Esophagus muscularis mucosa (tissue), 4 donors: ENCODE measurements around the gene PRKX. TPM values are rescaled to one million over a fixed set of nuclear protein-coding genes. Genes with fewer than 3 reads are reported as not detected.
"Not testable (repeated sequence)": the region's sequence is repeated elsewhere in the genome, so short reads cannot be mapped to it uniquely, and the experiment has no call there.

Experiments used
- DNase-seq: peaks from one replicate; pipeline ENCODE4 v3.0.0-alpha.2; 2017; ENCODE audit errors: extremely low spot score
- H3K27ac ChIP-seq, 4 donors: fragments of 200-600 bp; sonication (generic); replicated peaks in 1 of 4; 1 replicate in 3 of 4; 2 replicates in 1 of 4; pipeline ENCODE4 v1.5.1; 2016 to 2019; ENCODE audit warnings: mild to moderate bottlenecking in 1 of 4
- H3K27me3 ChIP-seq, 4 donors: fragments of 200-600 bp; sonication (generic); one replicate each; pipeline versions ENCODE4 v1.5.1 to v1.6.0; 2016 to 2019
- H3K36me3 ChIP-seq, 4 donors: fragments of 200-600 bp; sonication (generic); one replicate each; pipeline ENCODE4 v1.5.1; 2016 to 2019
- H3K4me1 ChIP-seq, 4 donors: fragments of 200-600 bp; sonication (generic); one replicate each; pipeline ENCODE4 v1.5.1; 2016 to 2019
- H3K4me3 ChIP-seq, 4 donors: fragments of 200-600 bp; sonication (generic); 1 replicate in 2 of 4; 2 replicates in 2 of 4; pipeline ENCODE4 v1.5.1; 2016 to 2019; ENCODE audit warnings: mild to moderate bottlenecking in 4 of 4, moderate library complexity in 1 of 4
- H3K9me3 ChIP-seq, 4 donors: fragments of 200-600 bp; sonication (generic); 1 replicate in 3 of 4; 2 replicates in 1 of 4; pipeline ENCODE4 v1.5.1; 2016 to 2019
- CTCF ChIP-seq, 3 experiments: fragments of 200-600 bp in 2 of 3; fragments of 450-650 bp in 1 of 3; sonication (generic) in 2 of 3; IDR thresholded peaks; one replicate each; pipeline ENCODE4 v1.5.1; 2017 to 2019; ENCODE audit warnings: antibody characterized with exemption in 3 of 3, mild to moderate bottlenecking in 2 of 3, moderate library complexity in 1 of 3
- EP300 ChIP-seq: sonication (generic); formaldehyde crosslinking; IDR thresholded peaks from one replicate; pipeline ENCODE4 v1.6.1; 2017; ENCODE audit warnings: antibody characterized with exemption
- POLR2A ChIP-seq: fragments of 450-650 bp; IDR thresholded peaks from one replicate; pipeline ENCODE4 v1.6.1; 2017; ENCODE audit warnings: antibody characterized with exemption, moderate library complexity, mild to moderate bottlenecking, low read depth
- POLR2AphosphoS5 ChIP-seq, 2 donors: sonication (generic); formaldehyde crosslinking; IDR thresholded peaks; one replicate each; pipeline ENCODE4 v1.6.1; 2017; ENCODE audit warnings: antibody characterized with exemption in 2 of 2
- WGBS: methylation state at CpG from one replicate; pipeline ENCODE4 v1.1.5; 2018; 5-methylcytosine and 5-hydroxymethylcytosine counted together
- intact Hi-C: fragments of 100-400 bp; cut with DNase I; formaldehyde crosslinking; loops from one replicate; pipeline ENCODE4 v1.15.1; 2023
- total RNA-seq, 4 donors: library from RNA; depleted of rRNA; stranded (reverse); fragments of >200 nt; gene quantifications; one replicate each; pipeline versions ENCODE4 v1.1.0 to v1.2.1, GENCODE V29; 2016

Gene PRKX
- total RNA-seq, 4 donors from 2014 or later: 5.6 to 8.9 (median 6.6) TPM

- 74% methylated on average over 2 of the region's 2 CpGs for WGBS
- no peaks in the 10 kb centered on the region for H3K27me3 ChIP-seq
- TF ChIP-seq POLR2AphosphoS5 (IDR thresholded peaks at IDR 0.05) (no peak), POLR2A (no peak), CTCF (IDR thresholded peaks at IDR 0.05) (no peak), EP300 (no peak)
- no peak overlapping the region for H3K27ac ChIP-seq
- no peak for DNase-seq
- intact Hi-C loops: no loop called here
- no peak overlapping the region for H3K4me3 ChIP-seq
- H3K9me3 ChIP-seq: no peaks in the 10 kb centered on the region
- H3K4me1 ChIP-seq: no peaks in the 10 kb centered on the region
- no peaks in the 10 kb centered on the region for H3K36me3 ChIP-seq
These were observed 131.8 kb downstream of the PRKX start for GRCh38 chrX:3581609-3582108.

GRCh38 chrX:3577551-3577950, 135.9 kb downstream of the PRKX start:
- intact Hi-C loops: no loop called here
- no peak for DNase-seq

GRCh38 chrX:3576886-3577501, 136.5 kb downstream of the PRKX start:
- DNase-seq: no peak
- Histone ChIP-seq H3K27ac (no peak overlapping the region), H3K4me3 (no peak overlapping the region), H3K27me3 (no peaks in the 10 kb centered on the region), H3K9me3 (no peaks in the 10 kb centered on the region), H3K36me3 (no peaks in the 10 kb centered on the region), H3K4me1 (no peaks in the 10 kb centered on the region)
- intact Hi-C loops: no loop called here
- TF ChIP-seq CTCF (IDR thresholded peaks at IDR 0.05) (no peak), POLR2A (no peak), EP300 (no peak), POLR2AphosphoS5 (IDR thresholded peaks at IDR 0.05) (no peak)
- 38% methylated on average over 11 of the region's 11 CpGs for WGBS

More at GRCh38 chrX:3577551-3577950, 135.9 kb downstream of the PRKX start:
- H3K9me3 ChIP-seq: no peaks in the 10 kb centered on the region
- H3K27me3 ChIP-seq: no peaks in the 10 kb centered on the region
- no peaks in the 10 kb centered on the region for H3K36me3 ChIP-seq
- no peak for TF ChIP-seq POLR2AphosphoS5 (IDR thresholded peaks at IDR 0.05)
- TF ChIP-seq EP300: no peak
- no peak for TF ChIP-seq CTCF (IDR thresholded peaks at IDR 0.05)
- no peak for TF ChIP-seq POLR2A
- H3K4me3 ChIP-seq: no peak overlapping the region
- H3K4me1 ChIP-seq: no peaks in the 10 kb centered on the region
- H3K27ac ChIP-seq: no peak overlapping the region
- 57% methylated on average over 1 of the region's 1 CpG for WGBS

- 65% methylated on average over 3 of the region's 3 CpGs for WGBS
- H3K27me3 ChIP-seq: no peaks in the 10 kb centered on the region
- no peaks in the 10 kb centered on the region for H3K36me3 ChIP-seq
- intact Hi-C loops: no loop called here
- H3K27ac ChIP-seq: no peak overlapping the region
- no peak for TF ChIP-seq CTCF (IDR thresholded peaks at IDR 0.05)
- no peak for TF ChIP-seq POLR2A
- no peak for TF ChIP-seq EP300
- TF ChIP-seq POLR2AphosphoS5 (IDR thresholded peaks at IDR 0.05): no peak
- H3K4me3 ChIP-seq: no peak overlapping the region
- no peak for DNase-seq
- H3K4me1 ChIP-seq: no peaks in the 10 kb centered on the region
- H3K9me3 ChIP-seq: no peaks in the 10 kb centered on the region
These were observed 145.8 kb downstream of the PRKX start for GRCh38 chrX:3567686-3568085.

- H3K36me3 ChIP-seq: no peaks in the 10 kb centered on the region
- no peak for TF ChIP-seq EP300
- no peak for TF ChIP-seq POLR2A
These were observed 150.0 kb downstream of the PRKX start for GRCh38 chrX:3563451-3563850.

GRCh38 chrX:3560010-3560409, 153.4 kb downstream of the PRKX start:
- H3K4me1 ChIP-seq, H3K4me3 ChIP-seq, H3K9me3 ChIP-seq, intact Hi-C loops, H3K36me3 ChIP-seq, DNase-seq, H3K27ac ChIP-seq, H3K27me3 ChIP-seq: not testable (repeated sequence)
- WGBS: 83% methylated on average over 6 of the region's 7 CpGs

More at GRCh38 chrX:3563451-3563850, 150.0 kb downstream of the PRKX start:
- no peak overlapping the region for H3K27ac ChIP-seq
- H3K9me3 ChIP-seq: no peaks in the 10 kb centered on the region
- WGBS: 93% methylated on average over 4 of the region's 4 CpGs
- no peaks in the 10 kb centered on the region for H3K27me3 ChIP-seq
- H3K4me3 ChIP-seq: no peak overlapping the region
- H3K4me1 ChIP-seq: no peaks in the 10 kb centered on the region
- intact Hi-C loops: no loop called here
- DNase-seq: no peak
